ENCODE results near the gene ATOSA. TPM values are rescaled to one million over a fixed set of nuclear protein-coding genes. Genes with fewer than 3 reads are reported as not detected.

Gene ATOSA
- total RNA-seq, 1 donor from 2014 or later: 43.7 TPM

DNA sequence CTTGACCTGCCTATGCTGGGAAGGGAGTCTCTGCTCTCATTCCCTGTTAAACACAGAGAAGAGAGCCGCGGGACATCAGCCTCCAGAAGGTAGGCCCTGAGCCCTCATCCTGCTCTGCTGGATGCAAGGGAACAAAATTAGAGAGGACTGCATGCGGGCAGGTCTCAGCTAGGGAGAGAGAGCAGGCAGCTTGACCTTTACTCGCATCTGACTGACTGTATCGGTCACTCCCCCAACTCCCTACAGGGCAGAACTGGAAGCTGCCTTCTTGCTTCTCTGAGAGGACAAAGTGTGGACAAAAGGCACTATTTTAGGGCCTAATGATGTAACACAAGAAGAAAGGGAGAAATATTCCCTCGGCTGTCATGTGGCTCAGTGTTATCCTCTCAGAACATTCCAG, 38.7 kb upstream of the ATOSA start:
- Mint-ChIP-seq H3K4me1 (no peaks in the 10 kb centered on the region), H3K4me3 (no peak overlapping the region), H3K27ac (no peak overlapping the region), H3K36me3 (no peaks in the 10 kb centered on the region), H3K9me3 (no peaks in the 10 kb centered on the region), H3K27me3 (ENCODE audit: low read depth) (no peaks in the 10 kb centered on the region)
- no peak for DNase-seq (ENCODE audit: low spot score in 2 of 2, unreplicated experiment in 2 of 2)
- no peak for TF ChIP-seq CTCF (IDR thresholded peaks at IDR 0.05; ENCODE audit: unreplicated experiment)

DNA sequence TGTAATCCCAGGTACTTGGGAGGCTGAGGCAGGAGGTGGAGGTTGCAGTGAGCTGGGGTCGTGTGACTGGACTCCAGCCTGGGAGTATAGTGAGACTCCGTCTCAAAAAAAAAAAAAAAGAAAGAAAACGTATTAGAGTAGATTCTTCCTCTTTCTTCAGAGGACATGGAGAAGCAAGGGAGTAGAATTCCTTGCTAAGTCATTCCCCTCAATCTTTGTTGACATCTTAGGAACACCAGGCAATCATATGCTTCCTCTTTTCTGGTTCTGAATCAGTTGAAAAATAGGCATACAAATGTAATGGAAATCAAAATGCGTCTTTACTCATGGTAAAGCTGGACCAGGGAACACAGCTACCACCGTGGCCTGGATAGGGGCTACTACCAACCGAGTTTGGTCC, 38.3 kb upstream of the ATOSA start:
- no peaks in the 10 kb centered on the region for H3K9me3 Mint-ChIP-seq
- DNase-seq (ENCODE audit: low spot score in 2 of 2, unreplicated experiment in 2 of 2): no peak
- no peak overlapping the region for H3K4me3 Mint-ChIP-seq
- no peaks in the 10 kb centered on the region for H3K36me3 Mint-ChIP-seq
- H3K27me3 Mint-ChIP-seq (ENCODE audit: low read depth): no peaks in the 10 kb centered on the region
- H3K27ac Mint-ChIP-seq: no peak overlapping the region
- no peak for TF ChIP-seq CTCF (IDR thresholded peaks at IDR 0.05; ENCODE audit: unreplicated experiment)
- H3K4me1 Mint-ChIP-seq: no peaks in the 10 kb centered on the region

- DNase-seq (ENCODE audit: low spot score in 2 of 2, unreplicated experiment in 2 of 2): no peak
- no peaks in the 10 kb centered on the region for H3K36me3 Mint-ChIP-seq
- no peak overlapping the region for H3K27ac Mint-ChIP-seq
- no peaks in the 10 kb centered on the region for H3K27me3 Mint-ChIP-seq (ENCODE audit: low read depth)
- H3K9me3 Mint-ChIP-seq: no peaks in the 10 kb centered on the region
- no peak for TF ChIP-seq CTCF (IDR thresholded peaks at IDR 0.05; ENCODE audit: unreplicated experiment)
- H3K4me3 Mint-ChIP-seq: no peak overlapping the region
- H3K4me1 Mint-ChIP-seq: no peaks in the 10 kb centered on the region
Measured at GRCh38 chr15:52716536-52716935, 37.3 kb upstream of the ATOSA start.

- Mint-ChIP-seq H3K4me3 (no peak overlapping the region), H3K36me3 (no peaks in the 10 kb centered on the region), H3K27me3 (ENCODE audit: low read depth) (no peaks in the 10 kb centered on the region), H3K4me1 (no peaks in the 10 kb centered on the region), H3K27ac (no peak overlapping the region), H3K9me3 (no peaks in the 10 kb centered on the region)
- no peak for TF ChIP-seq CTCF (IDR thresholded peaks at IDR 0.05; ENCODE audit: unreplicated experiment)
- no peak for DNase-seq (ENCODE audit: low spot score in 2 of 2, unreplicated experiment in 2 of 2)
Measured at GRCh38 chr15:52715411-52715810, 36.2 kb upstream of the ATOSA start.

- DNase-seq (ENCODE audit: low spot score in 2 of 2, unreplicated experiment in 2 of 2): no peak
- H3K27me3 Mint-ChIP-seq (ENCODE audit: low read depth): no peaks in the 10 kb centered on the region
- H3K36me3 Mint-ChIP-seq: no peaks in the 10 kb centered on the region
- H3K27ac Mint-ChIP-seq: no peak overlapping the region
- no peaks in the 10 kb centered on the region for H3K4me1 Mint-ChIP-seq
- H3K9me3 Mint-ChIP-seq: no peaks in the 10 kb centered on the region
- H3K4me3 Mint-ChIP-seq: no peak overlapping the region
- TF ChIP-seq CTCF (IDR thresholded peaks at IDR 0.05; ENCODE audit: unreplicated experiment): no peak
Measured at GRCh38 chr15:52714968-52715367, 35.8 kb upstream of the ATOSA start.

- Mint-ChIP-seq H3K9me3 (no peaks in the 10 kb centered on the region), H3K4me3 (no peak overlapping the region), H3K27me3 (ENCODE audit: low read depth) (peaks cover 24% of the 10 kb centered on the region), H3K4me1 (peaks cover 2% of the 10 kb centered on the region), H3K36me3 (no peaks in the 10 kb centered on the region), H3K27ac (no peak overlapping the region)
- DNase-seq (ENCODE audit: low spot score in 2 of 2, unreplicated experiment in 2 of 2): no peak
- TF ChIP-seq CTCF (IDR thresholded peaks at IDR 0.05; ENCODE audit: unreplicated experiment): no peak
Measured at GRCh38 chr15:52710708-52711389, 31.7 kb upstream of the ATOSA start.

Data from mesothelial cell of epicardium (in vitro differentiated cells).